Measurements from ENCODE around the gene CDH23. TPM values are rescaled to one million over a fixed set of nuclear protein-coding genes. Genes with fewer than 3 reads are reported as not detected.

Gene CDH23
- total RNA-seq, 1 experiment from 2014 or later: 2.9 TPM

DNA sequence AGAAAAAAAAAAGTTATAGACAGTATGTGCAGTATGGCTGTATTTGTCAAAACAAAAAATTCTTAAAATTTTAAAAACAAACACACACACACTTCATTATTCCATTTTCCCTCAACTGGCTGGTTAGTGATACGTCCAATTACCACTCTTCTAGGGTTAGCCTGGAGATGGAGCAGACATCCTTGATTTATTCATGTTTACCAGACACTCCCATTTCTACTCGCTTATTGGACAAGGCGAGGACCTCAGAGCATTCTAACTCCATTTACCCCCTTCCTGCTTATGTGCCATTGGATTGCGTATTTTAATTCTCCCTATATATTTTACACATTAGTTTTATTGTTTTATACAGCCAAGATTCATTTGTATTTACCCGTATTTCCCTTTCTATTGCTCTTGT lies 8.5 kb upstream of the CDH23 start:
- TF ChIP-seq ZNF396 (CRISPR knock-in tag; IDR thresholded peaks at IDR 0.05; ENCODE audit: borderline replicate concordance): no peak
- TF ChIP-seq CREB1 (CRISPR knock-in tag; IDR thresholded peaks at IDR 0.05): no peak
- Mint-ChIP-seq H3K27me3 (ENCODE audit: low read depth) (peaks cover 2% of the 10 kb centered on the region), H3K4me3 (no peak overlapping the region), H3K4me1 (0 out of 2 replicates have a peak, but pooled peaks cover 2% of the 10 kb centered on the region), H3K36me3 (no peaks in the 10 kb centered on the region), H3K9me3 (no peaks in the 10 kb centered on the region), H3K27ac (no peak overlapping the region)
- ATAC-seq (no peak), DNase-seq (ENCODE audit: low spot score) (no peak)
- POLR2A ChIA-PET: no interaction called here
- CTCF ChIA-PET: interaction anchor here (1.0 to 1.5 kb wide), 2 partner anchors 68 to 86 kb away, joined by 3 read pairs; no protein-coding TSS in a partner anchor

DNA sequence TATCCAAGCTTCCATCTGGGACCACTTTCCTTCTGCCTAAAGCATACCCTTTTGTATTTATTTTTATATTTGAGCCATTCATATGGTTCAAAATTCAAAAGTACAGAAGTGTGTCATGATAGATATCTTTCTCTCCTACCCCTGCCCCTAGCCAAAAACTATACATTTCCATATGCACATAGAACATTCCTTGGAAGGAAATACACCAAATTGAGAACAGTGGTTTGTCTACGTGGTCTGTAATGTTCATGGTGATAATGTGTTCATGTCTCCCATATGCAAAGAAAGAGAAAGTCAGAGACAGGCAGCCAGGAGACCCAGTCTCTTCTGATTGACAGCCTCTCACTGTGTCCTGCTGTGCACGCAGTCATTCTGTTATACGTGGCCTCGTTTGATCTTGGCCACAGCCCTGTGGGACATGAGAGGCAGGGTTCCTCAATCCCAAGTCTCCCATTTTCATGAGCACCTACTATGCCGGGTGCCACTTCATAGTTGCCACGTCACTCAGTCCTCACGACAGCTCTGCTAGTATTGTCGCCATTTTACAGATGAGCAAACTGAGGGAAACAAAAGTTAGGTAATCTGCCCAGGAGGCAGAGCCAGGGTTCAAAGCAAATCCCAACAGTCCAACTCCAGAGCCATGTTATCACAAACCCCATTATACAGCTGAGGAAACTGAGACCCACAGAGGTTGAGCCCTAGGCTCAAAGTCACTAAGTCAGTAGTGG lies 8.0 kb upstream of the CDH23 start:
- TF ChIP-seq SMAD3 (CRISPR knock-in tag; IDR thresholded peaks at IDR 0.05; ENCODE audit: borderline replicate concordance) (no peak), JUN (CRISPR knock-in tag; IDR thresholded peaks at IDR 0.05) (no peak), CBFB (CRISPR knock-in tag; IDR thresholded peaks at IDR 0.05; ENCODE audit: low read depth) (no peak)
- TF ChIP-seq, protein P1, sequence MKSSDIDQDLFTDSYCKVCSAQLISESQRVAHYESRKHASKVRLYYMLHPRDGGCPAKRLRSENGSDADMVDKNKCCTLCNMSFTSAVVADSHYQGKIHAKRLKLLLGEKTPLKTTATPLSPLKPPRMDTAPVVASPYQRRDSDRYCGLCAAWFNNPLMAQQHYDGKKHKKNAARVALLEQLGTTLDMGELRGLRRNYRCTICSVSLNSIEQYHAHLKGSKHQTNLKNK (CRISPR knock-in tag; IDR thresholded peaks at IDR 0.05): no peak
- POLR2A ChIA-PET: no interaction called here
- Mint-ChIP-seq H3K4me3 (no peak overlapping the region), H3K36me3 (no peaks in the 10 kb centered on the region), H3K27ac (no peak overlapping the region), H3K27me3 (ENCODE audit: low read depth) (peaks cover 8% of the 10 kb centered on the region), H3K4me1 (0 out of 2 replicates have a peak, but pooled peaks cover 2% of the 10 kb centered on the region), H3K9me3 (no peaks in the 10 kb centered on the region)
- DNase-seq (ENCODE audit: low spot score) (no peak), ATAC-seq (no peak)
- CTCF ChIA-PET: interaction anchor here (1.0 to 2.3 kb wide), 5 partner anchors 69 to 319 kb away, joined by 3 to 12 read pairs (median 7); partner anchors contain the start of gene SLC29A3

DNA sequence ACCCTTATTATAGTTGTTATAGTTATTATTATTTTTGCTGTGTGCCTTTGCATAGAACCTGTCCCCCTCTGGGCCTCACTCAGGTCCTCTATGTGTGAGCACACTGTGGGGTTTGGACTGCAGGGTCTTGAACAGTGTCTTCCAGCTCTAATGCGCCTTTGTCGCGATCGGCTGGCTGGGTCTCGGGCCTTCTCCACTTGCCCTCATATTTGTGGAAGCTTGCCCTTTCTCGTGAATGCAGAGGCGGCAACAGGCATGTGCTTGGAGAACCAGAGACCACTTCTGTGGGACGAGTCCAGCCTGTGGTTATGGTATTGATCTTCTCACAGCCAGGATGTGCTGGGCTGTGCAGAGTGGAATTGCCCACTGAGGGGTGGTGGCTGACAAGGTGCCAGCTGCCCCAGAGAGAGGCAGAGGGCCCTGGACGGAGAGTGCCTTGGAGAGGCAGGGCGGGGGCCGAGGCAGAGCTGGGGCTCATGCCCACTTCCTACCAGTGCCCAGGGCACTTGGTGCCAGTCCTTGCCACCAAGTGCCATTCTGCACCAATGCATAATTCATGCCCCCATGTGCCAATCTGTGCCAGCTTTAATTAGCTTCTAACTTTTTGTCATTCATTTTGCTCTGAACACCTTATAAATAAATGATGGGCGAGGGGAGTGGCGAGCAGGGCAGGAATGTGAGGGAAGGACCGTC lies 6.8 kb upstream of the CDH23 start:
- Mint-ChIP-seq H3K4me3 (no peak overlapping the region), H3K36me3 (no peaks in the 10 kb centered on the region), H3K27me3 (ENCODE audit: low read depth) (peaks cover 10% of the 10 kb centered on the region), H3K27ac (no peak overlapping the region), H3K4me1 (0 out of 2 replicates have a peak, but pooled peaks cover 2% of the 10 kb centered on the region), H3K9me3 (no peaks in the 10 kb centered on the region)
- DNase-seq (ENCODE audit: low spot score) (no peak), ATAC-seq (no peak)
- TF ChIP-seq, protein P2, sequence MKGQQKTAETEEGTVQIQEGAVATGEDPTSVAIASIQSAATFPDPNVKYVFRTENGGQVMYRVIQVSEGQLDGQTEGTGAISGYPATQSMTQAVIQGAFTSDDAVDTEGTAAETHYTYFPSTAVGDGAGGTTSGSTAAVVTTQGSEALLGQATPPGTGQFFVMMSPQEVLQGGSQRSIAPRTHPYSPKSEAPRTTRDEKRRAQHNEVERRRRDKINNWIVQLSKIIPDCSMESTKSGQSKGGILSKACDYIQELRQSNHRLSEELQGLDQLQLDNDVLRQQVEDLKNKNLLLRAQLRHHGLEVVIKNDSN (CRISPR knock-in tag; IDR thresholded peaks at IDR 0.05): no peak
- TF ChIP-seq, protein P3, sequence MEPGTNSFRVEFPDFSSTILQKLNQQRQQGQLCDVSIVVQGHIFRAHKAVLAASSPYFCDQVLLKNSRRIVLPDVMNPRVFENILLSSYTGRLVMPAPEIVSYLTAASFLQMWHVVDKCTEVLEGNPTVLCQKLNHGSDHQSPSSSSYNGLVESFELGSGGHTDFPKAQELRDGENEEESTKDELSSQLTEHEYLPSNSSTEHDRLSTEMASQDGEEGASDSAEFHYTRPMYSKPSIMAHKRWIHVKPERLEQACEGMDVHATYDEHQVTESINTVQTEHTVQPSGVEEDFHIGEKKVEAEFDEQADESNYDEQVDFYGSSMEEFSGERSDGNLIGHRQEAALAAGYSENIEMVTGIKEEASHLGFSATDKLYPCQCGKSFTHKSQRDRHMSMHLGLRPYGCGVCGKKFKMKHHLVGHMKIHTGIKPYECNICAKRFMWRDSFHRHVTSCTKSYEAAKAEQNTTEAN (CRISPR knock-in tag; IDR thresholded peaks at IDR 0.05): no peak
- no peak for TF ChIP-seq ZNF423 (CRISPR knock-in tag; IDR thresholded peaks at IDR 0.05)
- TF ChIP-seq TEAD4 (CRISPR knock-in tag; IDR thresholded peaks at IDR 0.05): no peak
- TF ChIP-seq, protein P4, sequence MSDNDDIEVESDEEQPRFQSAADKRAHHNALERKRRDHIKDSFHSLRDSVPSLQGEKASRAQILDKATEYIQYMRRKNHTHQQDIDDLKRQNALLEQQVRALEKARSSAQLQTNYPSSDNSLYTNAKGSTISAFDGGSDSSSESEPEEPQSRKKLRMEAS (CRISPR knock-in tag; IDR thresholded peaks at IDR 0.05): no peak
- TF ChIP-seq, protein P5, sequence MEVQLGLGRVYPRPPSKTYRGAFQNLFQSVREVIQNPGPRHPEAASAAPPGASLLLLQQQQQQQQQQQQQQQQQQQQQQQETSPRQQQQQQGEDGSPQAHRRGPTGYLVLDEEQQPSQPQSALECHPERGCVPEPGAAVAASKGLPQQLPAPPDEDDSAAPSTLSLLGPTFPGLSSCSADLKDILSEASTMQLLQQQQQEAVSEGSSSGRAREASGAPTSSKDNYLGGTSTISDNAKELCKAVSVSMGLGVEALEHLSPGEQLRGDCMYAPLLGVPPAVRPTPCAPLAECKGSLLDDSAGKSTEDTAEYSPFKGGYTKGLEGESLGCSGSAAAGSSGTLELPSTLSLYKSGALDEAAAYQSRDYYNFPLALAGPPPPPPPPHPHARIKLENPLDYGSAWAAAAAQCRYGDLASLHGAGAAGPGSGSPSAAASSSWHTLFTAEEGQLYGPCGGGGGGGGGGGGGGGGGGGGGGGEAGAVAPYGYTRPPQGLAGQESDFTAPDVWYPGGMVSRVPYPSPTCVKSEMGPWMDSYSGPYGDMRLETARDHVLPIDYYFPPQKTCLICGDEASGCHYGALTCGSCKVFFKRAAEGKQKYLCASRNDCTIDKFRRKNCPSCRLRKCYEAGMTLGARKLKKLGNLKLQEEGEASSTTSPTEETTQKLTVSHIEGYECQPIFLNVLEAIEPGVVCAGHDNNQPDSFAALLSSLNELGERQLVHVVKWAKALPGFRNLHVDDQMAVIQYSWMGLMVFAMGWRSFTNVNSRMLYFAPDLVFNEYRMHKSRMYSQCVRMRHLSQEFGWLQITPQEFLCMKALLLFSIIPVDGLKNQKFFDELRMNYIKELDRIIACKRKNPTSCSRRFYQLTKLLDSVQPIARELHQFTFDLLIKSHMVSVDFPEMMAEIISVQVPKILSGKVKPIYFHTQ (CRISPR knock-in tag; IDR thresholded peaks at IDR 0.05): no peak
- no peak for TF ChIP-seq SP1 (CRISPR knock-in tag; conservative IDR thresholded peaks at IDR 0.05)
- TF ChIP-seq, protein P6, sequence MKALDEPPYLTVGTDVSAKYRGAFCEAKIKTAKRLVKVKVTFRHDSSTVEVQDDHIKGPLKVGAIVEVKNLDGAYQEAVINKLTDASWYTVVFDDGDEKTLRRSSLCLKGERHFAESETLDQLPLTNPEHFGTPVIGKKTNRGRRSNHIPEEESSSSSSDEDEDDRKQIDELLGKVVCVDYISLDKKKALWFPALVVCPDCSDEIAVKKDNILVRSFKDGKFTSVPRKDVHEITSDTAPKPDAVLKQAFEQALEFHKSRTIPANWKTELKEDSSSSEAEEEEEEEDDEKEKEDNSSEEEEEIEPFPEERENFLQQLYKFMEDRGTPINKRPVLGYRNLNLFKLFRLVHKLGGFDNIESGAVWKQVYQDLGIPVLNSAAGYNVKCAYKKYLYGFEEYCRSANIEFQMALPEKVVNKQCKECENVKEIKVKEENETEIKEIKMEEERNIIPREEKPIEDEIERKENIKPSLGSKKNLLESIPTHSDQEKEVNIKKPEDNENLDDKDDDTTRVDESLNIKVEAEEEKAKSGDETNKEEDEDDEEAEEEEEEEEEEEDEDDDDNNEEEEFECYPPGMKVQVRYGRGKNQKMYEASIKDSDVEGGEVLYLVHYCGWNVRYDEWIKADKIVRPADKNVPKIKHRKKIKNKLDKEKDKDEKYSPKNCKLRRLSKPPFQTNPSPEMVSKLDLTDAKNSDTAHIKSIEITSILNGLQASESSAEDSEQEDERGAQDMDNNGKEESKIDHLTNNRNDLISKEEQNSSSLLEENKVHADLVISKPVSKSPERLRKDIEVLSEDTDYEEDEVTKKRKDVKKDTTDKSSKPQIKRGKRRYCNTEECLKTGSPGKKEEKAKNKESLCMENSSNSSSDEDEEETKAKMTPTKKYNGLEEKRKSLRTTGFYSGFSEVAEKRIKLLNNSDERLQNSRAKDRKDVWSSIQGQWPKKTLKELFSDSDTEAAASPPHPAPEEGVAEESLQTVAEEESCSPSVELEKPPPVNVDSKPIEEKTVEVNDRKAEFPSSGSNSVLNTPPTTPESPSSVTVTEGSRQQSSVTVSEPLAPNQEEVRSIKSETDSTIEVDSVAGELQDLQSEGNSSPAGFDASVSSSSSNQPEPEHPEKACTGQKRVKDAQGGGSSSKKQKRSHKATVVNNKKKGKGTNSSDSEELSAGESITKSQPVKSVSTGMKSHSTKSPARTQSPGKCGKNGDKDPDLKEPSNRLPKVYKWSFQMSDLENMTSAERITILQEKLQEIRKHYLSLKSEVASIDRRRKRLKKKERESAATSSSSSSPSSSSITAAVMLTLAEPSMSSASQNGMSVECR (CRISPR knock-in tag; IDR thresholded peaks at IDR 0.05; ENCODE audit: borderline replicate concordance): no peak
- no peak for TF ChIP-seq GABPB1 (CRISPR knock-in tag; IDR thresholded peaks at IDR 0.05)
- TF ChIP-seq SMAD4 (CRISPR knock-in tag; IDR thresholded peaks at IDR 0.05): no peak
- POLR2A ChIA-PET: no interaction called here
- CTCF ChIA-PET: interaction anchor here (1.0 to 2.3 kb wide), 10 partner anchors 9 to 318 kb away, joined by 3 to 12 read pairs (median 4); partner anchors contain the start of gene SLC29A3

Data from WTC11 (cell line).